HepG2 (cell line): ENCODE results near the gene GPR6.

ENCODE experiments used
- RELA ChIP-seq: sonication (generic); formaldehyde crosslinking; IDR thresholded peaks from 2 replicates; pipeline ENCODE4 v1.4.0; 2020; ENCODE audit warnings: missing genetic modification reagents
- TCF7L2 ChIP-seq: IDR thresholded peaks from 2 replicates; pipeline ENCODE4 v1.6.1; 2011; ENCODE audit warnings: mild to moderate bottlenecking, low read depth, low read length, moderate library complexity
- YY1 ChIP-seq: IDR thresholded peaks from 2 replicates; pipeline ENCODE4 v1.6.1; 2011; ENCODE audit warnings: low read length, low read depth, moderate library complexity, mild to moderate bottlenecking; ENCODE audit not compliant: insufficient read depth, insufficient replicate concordance

- TF ChIP-seq YY1 = no peak
- no peak for TF ChIP-seq TCF7L2
- no peak for TF ChIP-seq RELA (CRISPR knock-in tag)
These were observed 13.3 kb downstream of the GPR6 start for GRCh38 chr6:109991201-109992101.
